GM10248 (cell line): Measurements from ENCODE around the gene DLG2.

Source experiments
- CTCF ChIA-PET: fragments of 300-600 bp; sonication (Branson Sonifier 250); formaldehyde crosslinking; extraction: SDS; loops from one replicate; lab custom pipeline; 2021; ENCODE audit warnings: antibody characterized with exemption; lab: Yijun Ruan, JAX
- POLR2A ChIA-PET: fragments of 350-650 bp; sonication (Branson Sonifier 250); formaldehyde crosslinking; extraction: SDS; loops from one replicate; lab custom pipeline; 2020; ENCODE audit warnings: antibody characterized with exemption; lab: Yijun Ruan, JAX
- DNase-seq: peaks from one replicate; pipeline ENCODE4 v3.0.0; 2012; ENCODE audit errors: extremely low spot score
- TF ChIP-seq, protein P1 (sequence below): IDR thresholded peaks from 2 replicates; pipeline ENCODE4 v1.5.1; 2012; ENCODE audit warnings: mild to moderate bottlenecking, low read depth; ENCODE audit errors: extremely low read depth, missing control alignments, control extremely low read depth

DLG2 gene

DNA sequence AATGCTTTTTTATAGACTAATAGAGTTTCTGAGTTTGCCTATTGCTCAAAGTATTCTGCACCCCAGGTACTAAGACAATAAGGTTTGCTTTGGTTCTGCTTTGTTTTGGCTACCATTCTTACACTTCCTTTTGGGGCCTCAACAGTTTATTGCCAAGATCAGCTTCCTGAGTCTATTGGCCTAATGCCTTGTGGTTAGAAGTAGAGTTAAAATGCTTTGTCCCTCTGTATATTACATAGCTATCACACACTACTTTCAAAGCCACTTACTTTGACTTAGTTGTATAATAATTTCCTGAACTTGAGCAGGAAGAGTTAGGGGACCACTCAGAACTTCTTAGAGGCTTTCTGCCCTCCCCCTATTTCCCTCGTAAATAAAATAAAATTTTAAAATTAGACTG, 96.5 kb downstream of the DLG2 start:
- ChIA-PET CTCF (no interaction called here), POLR2A (no interaction called here)
- TF ChIP-seq, protein P1, sequence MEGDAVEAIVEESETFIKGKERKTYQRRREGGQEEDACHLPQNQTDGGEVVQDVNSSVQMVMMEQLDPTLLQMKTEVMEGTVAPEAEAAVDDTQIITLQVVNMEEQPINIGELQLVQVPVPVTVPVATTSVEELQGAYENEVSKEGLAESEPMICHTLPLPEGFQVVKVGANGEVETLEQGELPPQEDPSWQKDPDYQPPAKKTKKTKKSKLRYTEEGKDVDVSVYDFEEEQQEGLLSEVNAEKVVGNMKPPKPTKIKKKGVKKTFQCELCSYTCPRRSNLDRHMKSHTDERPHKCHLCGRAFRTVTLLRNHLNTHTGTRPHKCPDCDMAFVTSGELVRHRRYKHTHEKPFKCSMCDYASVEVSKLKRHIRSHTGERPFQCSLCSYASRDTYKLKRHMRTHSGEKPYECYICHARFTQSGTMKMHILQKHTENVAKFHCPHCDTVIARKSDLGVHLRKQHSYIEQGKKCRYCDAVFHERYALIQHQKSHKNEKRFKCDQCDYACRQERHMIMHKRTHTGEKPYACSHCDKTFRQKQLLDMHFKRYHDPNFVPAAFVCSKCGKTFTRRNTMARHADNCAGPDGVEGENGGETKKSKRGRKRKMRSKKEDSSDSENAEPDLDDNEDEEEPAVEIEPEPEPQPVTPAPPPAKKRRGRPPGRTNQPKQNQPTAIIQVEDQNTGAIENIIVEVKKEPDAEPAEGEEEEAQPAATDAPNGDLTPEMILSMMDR = no peak
- no peak for DNase-seq

DNA sequence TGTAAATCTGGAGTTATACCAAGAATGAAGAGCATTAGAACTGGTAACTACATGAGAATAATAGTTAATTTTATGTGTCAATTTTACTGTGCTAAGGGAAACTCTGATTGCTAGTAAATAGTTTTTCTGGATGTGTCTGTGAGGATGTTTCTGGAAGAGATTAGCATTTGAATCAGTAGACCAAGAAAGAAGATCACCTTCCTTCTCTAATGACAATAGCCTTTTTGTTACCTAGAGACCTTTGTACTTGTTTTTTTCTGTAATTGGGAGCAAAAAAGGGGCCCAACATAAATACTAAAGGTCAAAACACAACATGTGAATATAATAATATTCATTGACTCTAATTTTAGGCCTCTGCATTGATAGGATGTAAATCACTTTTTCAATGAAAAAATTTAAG, 100.6 kb downstream of the DLG2 start:
- CTCF ChIA-PET = no interaction called here
- DNase-seq = no peak
- TF ChIP-seq, protein P1 = no peak
- POLR2A ChIA-PET = no interaction called here

DNA sequence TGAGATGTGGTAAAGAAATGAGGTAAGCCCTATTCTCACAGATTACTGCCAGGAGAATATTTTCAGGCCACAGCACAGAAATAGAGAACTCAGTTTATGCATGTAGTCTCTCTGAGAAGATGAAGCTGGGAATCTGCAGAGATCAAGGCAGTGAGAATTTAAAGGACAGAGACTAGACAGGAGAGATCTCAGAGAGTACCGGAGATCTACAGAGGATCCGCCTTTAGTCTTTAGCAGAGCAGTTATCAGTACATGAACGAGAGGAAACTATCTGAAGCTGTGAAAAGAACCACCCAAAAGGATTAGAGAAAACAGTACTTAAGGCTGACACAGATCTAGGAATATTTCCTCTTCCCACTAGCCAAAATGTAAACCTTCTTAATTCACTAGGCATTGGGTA, 101.5 kb downstream of the DLG2 start:
- POLR2A ChIA-PET = no interaction called here
- DNase-seq = no peak
- CTCF ChIA-PET = interaction anchor here (1.2 kb wide), 1 partner anchor 18 kb away, joined by 3 read pairs; no protein-coding TSS in a partner anchor
- TF ChIP-seq, protein P1 = no peak

DNA sequence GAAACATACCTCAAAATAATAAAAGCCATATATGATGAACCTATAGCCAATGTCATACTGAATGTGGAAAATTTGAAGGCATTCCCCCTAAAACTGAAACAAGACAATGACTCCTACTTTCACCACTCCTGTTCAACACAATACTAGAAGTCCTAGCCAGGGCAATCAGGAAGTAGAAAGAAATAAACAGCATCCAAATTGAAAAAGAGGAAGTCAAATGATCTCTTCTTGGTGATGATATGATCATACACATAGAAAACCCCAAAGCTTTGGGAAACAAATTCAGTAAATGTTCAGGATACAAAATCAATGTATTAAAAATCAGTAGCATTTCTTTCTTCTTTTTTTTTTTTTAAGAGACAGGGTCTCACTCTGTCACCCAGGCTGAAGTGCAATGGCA, 109.9 kb downstream of the DLG2 start:
- TF ChIP-seq, protein P1 = no peak
- no peak for DNase-seq
- ChIA-PET POLR2A (no interaction called here), CTCF (no interaction called here)

DNA sequence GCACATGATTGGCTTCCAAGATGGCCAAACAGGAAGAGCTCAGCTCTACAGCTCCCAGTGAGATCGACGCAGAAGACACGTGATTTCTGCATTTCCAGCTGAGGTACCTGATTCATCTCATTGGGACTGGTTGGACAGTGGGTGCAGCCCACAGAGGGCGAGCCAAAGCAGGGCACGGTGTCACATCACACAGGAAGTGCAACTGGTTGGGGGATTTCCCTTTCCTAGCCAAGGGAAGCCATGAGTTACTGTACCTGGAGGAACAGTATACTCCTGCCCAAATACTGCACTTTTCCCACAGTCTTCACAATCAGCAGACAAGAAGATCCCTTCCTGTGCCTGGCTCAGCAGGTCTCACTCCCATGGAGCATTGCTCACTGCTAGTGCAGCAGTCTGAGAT, 131.2 kb downstream of the DLG2 start:
- ChIA-PET CTCF (interaction anchor here (1.0 kb wide), 1 partner anchor 14 kb away, joined by 3 read pairs; no protein-coding TSS in a partner anchor), POLR2A (no interaction called here)
- TF ChIP-seq, protein P1 = no peak
- no peak for DNase-seq

DNA sequence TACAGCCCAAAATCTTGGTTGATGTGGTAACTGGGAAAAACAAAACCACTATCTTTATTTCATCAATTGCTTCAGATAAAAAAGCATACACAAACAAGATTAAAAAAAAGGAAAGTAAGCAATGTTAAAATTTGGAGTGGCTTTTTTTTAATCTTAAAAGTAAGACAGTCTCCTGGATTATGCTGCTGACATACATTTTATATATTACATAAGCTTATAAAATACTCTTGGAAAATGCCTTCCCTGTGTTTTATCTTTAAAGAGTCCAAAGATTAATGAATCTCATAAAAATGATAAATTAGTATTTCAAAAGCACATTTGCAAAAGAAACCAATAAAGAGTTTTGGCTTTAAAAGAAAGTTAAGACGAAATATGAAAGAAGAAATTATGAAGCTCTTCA, 132.7 kb downstream of the DLG2 start:
- no peak for DNase-seq
- CTCF ChIA-PET = no interaction called here
- TF ChIP-seq, protein P1 = no peak
- POLR2A ChIA-PET = no interaction called here

DNA sequence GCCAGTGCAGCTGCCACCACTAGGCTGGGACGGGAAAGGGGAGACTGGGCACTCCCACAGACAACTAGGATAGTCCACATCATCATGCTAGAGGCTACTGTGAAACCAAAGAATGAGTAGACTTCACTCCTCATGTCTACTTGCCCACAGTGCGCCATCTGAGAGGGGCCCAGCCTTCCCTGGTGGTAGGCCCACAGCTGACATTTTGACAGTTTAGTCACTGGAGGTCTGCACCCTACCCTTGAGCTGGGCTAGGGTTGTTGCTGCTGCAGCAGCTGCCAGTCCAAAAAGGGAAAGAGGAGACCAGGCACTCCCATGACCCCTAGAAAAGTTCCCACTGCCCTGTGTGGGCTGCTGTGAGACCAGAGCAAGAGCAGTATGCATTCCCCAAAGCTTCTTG, 141.2 kb downstream of the DLG2 start:
- ChIA-PET POLR2A (no interaction called here), CTCF (no interaction called here)
- no peak for DNase-seq
- TF ChIP-seq, protein P1 = no peak
